ENCODE data around the gene PPP1R12B.

DNA sequence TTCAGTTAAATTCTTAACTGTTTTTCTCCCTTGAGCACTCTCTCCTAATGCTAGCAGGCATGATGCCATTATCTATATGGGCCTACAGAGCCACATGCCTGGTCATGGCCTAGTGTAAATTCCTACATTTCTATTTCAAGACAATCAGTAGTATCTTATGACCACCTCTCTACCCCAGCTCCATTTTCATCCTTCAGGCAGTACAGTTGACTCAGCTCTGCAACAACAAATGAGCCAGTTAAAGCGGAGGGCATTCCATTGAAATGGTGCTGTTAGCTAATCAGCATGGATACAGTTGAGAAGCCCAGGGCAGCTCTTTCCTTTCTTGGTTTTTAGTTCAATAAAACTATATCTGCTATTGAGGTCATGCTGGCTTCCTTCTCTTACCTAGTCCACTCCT lies 150.0 kb downstream of the PPP1R12B start:
- TF ChIP-seq, protein P1, sequence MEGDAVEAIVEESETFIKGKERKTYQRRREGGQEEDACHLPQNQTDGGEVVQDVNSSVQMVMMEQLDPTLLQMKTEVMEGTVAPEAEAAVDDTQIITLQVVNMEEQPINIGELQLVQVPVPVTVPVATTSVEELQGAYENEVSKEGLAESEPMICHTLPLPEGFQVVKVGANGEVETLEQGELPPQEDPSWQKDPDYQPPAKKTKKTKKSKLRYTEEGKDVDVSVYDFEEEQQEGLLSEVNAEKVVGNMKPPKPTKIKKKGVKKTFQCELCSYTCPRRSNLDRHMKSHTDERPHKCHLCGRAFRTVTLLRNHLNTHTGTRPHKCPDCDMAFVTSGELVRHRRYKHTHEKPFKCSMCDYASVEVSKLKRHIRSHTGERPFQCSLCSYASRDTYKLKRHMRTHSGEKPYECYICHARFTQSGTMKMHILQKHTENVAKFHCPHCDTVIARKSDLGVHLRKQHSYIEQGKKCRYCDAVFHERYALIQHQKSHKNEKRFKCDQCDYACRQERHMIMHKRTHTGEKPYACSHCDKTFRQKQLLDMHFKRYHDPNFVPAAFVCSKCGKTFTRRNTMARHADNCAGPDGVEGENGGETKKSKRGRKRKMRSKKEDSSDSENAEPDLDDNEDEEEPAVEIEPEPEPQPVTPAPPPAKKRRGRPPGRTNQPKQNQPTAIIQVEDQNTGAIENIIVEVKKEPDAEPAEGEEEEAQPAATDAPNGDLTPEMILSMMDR (IDR thresholded peaks at IDR 0.05): no peak
- TF ChIP-seq POLR2A (IDR thresholded peaks at IDR 0.05): no peak

Data from uterus (tissue), 2 donors.